ENCODE data around the gene SPACA7. TPM values are rescaled to one million over a fixed set of nuclear protein-coding genes. Genes with fewer than 3 reads are reported as not detected.

SPACA7 gene
- total RNA-seq, 2 donors from 2014 or later = not detected

- no peaks in the 10 kb centered on the region for H3K27me3 ChIP-seq
- no peak for DNase-seq (ENCODE audit: low spot score)
These were observed 20.0 kb upstream of the SPACA7 start for GRCh38 chr13:112356190-112356589.

GRCh38 chr13:112358156-112358555 is 18.0 kb upstream of the SPACA7 start:
- Histone ChIP-seq H3K4me3 (no peak overlapping the region), H3K4me1 (no peaks in the 10 kb centered on the region), H3K36me3 (no peaks in the 10 kb centered on the region), H3K27ac (no peak overlapping the region), H3K27me3 (no peaks in the 10 kb centered on the region), H3K9me3 (peaks cover 0 to 18% of the 10 kb centered on the region in 2 donors)
- TF ChIP-seq, protein P1, sequence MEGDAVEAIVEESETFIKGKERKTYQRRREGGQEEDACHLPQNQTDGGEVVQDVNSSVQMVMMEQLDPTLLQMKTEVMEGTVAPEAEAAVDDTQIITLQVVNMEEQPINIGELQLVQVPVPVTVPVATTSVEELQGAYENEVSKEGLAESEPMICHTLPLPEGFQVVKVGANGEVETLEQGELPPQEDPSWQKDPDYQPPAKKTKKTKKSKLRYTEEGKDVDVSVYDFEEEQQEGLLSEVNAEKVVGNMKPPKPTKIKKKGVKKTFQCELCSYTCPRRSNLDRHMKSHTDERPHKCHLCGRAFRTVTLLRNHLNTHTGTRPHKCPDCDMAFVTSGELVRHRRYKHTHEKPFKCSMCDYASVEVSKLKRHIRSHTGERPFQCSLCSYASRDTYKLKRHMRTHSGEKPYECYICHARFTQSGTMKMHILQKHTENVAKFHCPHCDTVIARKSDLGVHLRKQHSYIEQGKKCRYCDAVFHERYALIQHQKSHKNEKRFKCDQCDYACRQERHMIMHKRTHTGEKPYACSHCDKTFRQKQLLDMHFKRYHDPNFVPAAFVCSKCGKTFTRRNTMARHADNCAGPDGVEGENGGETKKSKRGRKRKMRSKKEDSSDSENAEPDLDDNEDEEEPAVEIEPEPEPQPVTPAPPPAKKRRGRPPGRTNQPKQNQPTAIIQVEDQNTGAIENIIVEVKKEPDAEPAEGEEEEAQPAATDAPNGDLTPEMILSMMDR (IDR thresholded peaks at IDR 0.05) = no peak
- DNase-seq (ENCODE audit: low spot score) = no peak

More at GRCh38 chr13:112356190-112356589, 20.0 kb upstream of the SPACA7 start:
- H3K9me3 ChIP-seq = peaks cover 0 to 12% of the 10 kb centered on the region in 2 donors
- H3K36me3 ChIP-seq = no peaks in the 10 kb centered on the region
- no peak overlapping the region for H3K4me3 ChIP-seq
- TF ChIP-seq, protein P1 (IDR thresholded peaks at IDR 0.05) = no peak
- no peaks in the 10 kb centered on the region for H3K4me1 ChIP-seq
- no peak overlapping the region for H3K27ac ChIP-seq

DNA sequence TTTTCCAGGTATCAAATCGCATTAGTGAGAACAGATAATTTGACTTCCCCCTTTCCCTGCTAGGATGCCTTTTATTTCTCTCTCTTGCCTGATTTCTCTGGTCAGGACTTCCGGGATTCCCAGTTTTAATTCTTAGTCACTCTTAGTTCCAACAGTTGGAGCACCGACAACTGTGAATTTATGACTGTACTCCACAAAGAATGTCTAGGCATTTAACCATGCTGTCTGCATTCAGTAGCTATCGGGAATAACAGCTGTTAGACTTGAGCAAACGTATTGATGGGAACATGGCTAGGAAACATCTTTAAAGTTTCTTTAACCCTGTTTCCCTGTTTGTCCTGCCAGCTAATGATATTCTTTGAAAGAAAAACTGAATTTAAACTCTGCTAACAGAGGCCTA is 14.1 kb upstream of the SPACA7 start:
- Histone ChIP-seq H3K27me3 (no peaks in the 10 kb centered on the region), H3K36me3 (no peaks in the 10 kb centered on the region), H3K27ac (no peak overlapping the region), H3K4me3 (no peak overlapping the region), H3K9me3 (peaks cover 0 to 36% of the 10 kb centered on the region in 2 donors), H3K4me1 (no peaks in the 10 kb centered on the region)
- TF ChIP-seq, protein P1 (IDR thresholded peaks at IDR 0.05) = no peak
- DNase-seq (ENCODE audit: low spot score) = no peak

GRCh38 chr13:112363867-112364528 is 12.2 kb upstream of the SPACA7 start:
- Histone ChIP-seq H3K27ac (no peak overlapping the region), H3K4me1 (no peaks in the 10 kb centered on the region), H3K27me3 (no peaks in the 10 kb centered on the region), H3K4me3 (no peak overlapping the region), H3K36me3 (no peaks in the 10 kb centered on the region), H3K9me3 (peaks cover 0 to 47% of the 10 kb centered on the region in 2 donors)
- DNase-seq (ENCODE audit: low spot score) = no peak
- TF ChIP-seq, protein P1 (IDR thresholded peaks at IDR 0.05) = no peak

DNA sequence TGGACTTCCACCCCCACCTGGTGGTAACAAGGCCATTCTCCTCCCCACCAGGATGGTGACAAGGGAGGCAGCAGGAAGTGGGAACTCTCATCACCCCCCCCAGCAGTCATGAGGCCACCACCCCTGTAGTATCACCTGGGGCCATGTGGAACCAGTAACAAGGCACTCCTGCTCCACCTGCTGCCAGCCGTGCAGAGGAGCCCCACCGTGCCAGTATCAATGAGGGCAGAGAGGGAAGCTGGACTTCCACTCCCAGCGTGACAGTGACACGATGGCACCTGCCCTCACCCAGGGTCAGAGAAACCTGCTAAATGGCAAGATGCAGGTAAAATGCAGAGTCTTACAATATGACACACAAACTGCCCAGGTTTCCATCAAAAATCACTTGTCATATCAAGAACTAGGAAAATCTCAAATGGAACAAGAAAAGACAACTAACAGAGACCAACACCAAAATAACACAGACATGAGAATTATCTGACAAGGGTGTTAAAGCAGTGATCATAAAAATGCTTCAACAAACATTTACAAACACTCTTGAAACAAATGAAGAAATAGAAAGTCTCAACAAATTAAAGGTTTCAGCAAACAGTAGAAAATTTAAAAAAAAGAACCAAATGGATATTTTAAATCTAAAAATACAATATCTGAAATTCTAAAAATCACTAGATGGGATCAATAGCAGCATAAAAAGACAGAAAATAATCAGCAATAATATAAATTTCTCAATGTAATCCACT is 9.1 kb upstream of the SPACA7 start:
- no peaks in the 10 kb centered on the region for H3K36me3 ChIP-seq
- peaks cover 0 to 29% of the 10 kb centered on the region in 2 donors for H3K9me3 ChIP-seq
- no peaks in the 10 kb centered on the region for H3K4me1 ChIP-seq
- TF ChIP-seq, protein P1 (IDR thresholded peaks at IDR 0.05) = no peak
- H3K27me3 ChIP-seq = no peaks in the 10 kb centered on the region
- no peak for DNase-seq (ENCODE audit: low spot score)
- no peak overlapping the region for H3K27ac ChIP-seq
- no peak overlapping the region for H3K4me3 ChIP-seq
